Skin of body (tissue), 2 donors: ENCODE results near the gene THNSL1. TPM values are rescaled to one million over a fixed set of nuclear protein-coding genes. Genes with fewer than 3 reads are reported as not detected.
"Not testable (repeated sequence)": the region's sequence is repeated elsewhere in the genome, so short reads cannot be mapped to it uniquely, and the experiment has no call there.

Experiments used
- DNase-seq: peaks from one replicate; lab custom pipeline; 2025; lab: John Stamatoyannopoulos, UW
- total RNA-seq: library from RNA; depleted of rRNA; stranded (reverse); fragments of >200 nt; gene quantifications from one replicate; pipeline ENCODE4 v1.2.3, GENCODE V29; 2014

Gene THNSL1
- total RNA-seq, 1 donor from 2014 or later: 5.6 TPM

DNA sequence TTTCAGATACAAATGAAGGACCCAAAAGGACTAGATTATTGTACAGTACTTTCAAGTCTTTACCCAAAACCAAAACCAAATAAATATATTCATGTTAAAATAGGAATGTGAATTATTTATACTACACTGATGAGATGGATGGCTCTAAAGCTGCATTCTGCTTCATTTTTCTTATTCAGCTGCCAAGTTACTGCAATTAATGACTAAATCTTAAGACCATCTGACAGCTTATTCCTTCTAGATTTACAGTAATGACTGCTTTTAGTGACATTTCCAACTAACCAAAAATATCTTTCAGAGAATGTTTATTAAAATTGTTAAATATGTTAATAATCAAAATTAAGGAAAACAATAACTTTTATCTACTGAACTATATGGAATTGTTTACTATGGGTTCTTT is 21.3 kb upstream of the THNSL1 start:
- no peak for DNase-seq

DNA sequence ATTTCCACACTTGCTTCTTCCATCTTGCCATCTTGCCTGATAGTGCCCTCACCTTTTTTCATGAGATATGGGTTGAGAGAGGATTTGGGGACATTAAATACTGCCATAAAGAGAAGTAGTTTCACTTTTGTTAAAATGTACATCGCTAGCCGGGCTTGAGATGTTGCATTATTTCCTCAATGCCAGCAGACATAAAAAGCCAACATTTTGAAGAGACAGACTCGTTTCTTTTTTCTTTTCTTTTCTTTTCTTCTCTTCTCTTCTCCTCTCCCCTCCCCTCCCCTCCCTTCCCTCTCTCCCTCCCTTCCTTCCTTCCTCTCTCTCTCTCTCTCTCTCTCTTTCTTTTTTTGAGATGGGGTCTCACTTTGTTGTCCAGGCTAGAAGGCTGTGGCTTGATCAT is 18.4 kb upstream of the THNSL1 start:
- no peak for DNase-seq

DNA sequence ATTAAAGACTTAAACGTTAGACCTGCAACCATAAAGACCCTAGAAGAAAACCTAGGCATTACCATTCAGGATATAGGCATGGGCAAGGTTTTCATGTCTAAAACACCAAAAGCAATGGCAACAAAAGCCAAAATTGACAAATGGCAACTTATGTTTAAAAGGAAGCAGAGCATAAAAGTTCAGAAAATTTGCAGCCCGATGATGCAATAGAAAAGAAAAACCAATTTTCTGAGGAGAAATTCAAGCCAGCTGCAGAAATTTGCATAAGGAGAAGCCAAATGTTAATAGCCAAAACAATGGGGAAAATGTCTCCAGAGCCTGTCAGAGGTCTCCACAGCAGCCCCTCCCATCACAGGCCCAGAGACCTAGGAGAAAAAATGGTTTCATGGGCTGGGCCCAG is 4.8 kb upstream of the THNSL1 start:
- not testable (repeated sequence) for DNase-seq

DNA sequence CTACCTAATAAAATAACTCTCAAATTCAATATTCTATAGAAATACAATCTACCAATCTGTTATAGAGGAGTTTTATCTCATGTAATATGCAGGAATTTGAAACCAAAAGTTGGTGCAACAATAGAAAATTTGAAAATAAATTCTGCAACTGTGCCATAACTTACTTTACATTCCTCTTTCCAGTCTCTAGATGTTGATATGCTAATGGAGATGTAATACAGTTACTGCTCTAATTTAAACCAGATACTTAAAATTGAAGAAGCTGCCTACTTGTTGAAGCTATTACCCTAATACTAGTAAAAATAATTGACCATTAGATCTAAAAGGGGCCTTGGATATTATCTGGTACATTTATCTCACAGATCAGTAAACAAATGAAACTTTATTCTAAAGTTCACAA is 1.8 kb upstream of the THNSL1 start:
- no peak for DNase-seq

DNA sequence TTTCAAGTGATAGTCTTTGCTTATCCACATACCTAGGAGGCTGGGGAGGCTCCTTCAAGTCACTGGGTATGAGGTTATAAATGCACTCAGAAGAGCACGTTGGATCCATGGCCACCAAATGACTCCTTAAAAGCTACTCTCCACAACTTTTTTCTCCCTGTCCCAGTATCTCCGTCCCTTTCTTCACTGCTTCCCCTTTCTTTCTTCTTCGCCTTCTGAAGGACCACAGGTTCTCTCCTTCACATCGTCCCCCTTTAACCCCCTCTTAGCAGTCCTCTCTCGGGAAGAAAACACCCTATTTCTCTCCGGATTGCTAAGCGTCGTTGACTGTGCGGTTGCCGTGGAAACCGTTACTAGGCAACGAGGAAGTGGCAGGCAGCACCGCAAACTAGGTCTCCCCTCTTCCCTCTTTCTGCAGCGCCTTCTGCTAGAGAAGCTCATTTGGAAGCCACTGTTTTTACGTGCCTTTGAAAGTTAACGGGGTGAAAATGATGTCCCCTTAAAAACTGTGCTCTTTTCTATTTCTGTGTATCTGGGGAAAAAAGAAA is 510 bp upstream of the THNSL1 start, which contains the start of gene ENKUR:
TSS of gene ENKUR (minus strand) at position 331 of the 548 bp plus-strand sequence. CDS start at position 109, 222 bp downstream.
- DNase-seq: peak; percentile 91

DNA sequence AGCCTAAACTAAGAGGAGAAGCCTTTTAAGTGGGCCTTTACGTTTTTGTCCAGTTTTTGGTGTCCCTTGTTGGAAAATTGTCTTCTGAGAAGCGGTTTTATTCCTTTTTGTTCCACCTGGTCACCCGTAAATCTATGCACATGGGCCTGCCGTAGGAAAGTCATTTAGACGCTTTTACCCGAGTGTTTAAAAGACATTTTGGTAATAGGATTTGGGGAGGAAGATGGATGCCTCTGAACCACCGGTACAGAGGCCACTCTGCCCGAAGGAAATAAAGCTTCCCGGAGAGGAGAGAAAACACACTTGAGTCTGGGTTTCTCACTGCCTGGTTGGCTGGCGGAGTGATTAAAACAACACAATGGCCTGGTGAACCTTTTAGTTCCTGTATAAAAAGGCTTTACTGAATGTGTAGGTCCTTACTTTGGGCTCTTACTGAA is 760 bp downstream of the THNSL1 start:
- DNase-seq: peak; percentile 87

DNA sequence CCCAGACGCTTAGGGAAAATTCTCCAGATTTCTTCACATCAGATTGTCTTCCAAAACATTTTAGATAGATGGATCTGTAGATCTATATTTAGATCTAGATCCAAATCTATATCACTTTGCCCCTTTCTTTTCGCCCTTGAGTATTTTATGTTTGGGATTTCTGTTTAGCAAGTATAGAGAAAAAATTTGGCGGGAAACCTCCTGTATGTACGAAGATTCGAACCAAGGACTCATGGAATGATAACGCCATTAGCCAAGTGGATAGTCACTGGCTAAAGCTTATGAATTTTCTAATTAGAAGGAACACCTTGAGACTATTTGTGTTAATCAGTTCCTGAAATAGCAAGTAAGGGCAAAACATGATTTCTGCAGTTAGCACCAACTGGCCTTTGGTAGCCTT is 1.2 kb downstream of the THNSL1 start:
- DNase-seq: no peak

DNA sequence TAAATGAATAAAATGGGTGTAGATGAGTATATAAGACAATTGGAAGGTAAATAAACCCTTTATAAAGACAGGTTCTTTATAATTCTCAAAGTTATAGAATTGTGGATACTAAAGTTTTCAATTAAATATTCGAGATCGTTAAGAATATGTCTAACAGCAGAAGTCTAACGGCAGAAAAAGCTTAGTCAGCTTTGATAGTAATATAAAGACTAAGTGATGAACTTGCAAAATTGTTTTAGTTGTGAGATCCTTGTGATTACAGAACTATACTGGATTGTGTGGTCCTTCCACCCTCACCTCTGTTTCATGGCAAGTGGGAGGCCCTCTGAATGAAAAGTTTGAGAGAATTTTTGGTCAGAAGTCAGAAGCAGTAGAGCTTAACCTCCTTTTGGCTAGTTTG is 2.3 kb downstream of the THNSL1 start:
- DNase-seq: no peak

DNA sequence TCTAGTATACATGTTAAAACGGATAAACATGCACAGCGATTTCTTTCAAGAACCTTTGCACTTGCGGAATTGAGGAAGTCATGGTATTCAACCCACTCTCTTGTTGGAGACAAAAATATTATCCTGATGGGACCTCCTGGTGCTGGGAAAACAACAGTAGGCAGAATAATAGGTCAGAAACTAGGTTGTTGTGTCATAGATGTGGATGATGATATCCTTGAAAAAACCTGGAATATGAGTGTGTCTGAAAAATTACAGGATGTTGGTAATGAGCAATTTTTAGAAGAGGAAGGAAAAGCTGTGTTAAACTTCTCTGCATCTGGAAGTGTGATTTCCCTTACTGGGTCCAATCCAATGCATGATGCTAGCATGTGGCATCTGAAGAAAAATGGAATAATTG is 6.9 kb downstream of the THNSL1 start:
- DNase-seq: peak; percentile 41

DNA sequence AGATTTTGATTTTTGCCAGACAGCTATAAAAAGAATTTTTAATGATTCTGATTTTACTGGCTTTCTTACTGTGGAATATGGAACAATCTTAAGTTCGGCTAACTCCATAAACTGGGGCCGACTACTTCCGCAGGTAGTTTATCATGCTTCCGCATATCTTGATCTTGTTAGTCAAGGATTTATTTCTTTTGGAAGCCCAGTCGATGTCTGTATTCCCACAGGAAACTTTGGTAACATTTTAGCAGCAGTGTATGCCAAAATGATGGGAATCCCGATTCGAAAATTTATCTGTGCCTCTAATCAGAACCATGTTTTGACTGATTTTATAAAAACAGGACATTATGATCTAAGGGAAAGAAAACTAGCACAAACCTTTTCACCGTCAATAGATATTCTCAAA is 8.1 kb downstream of the THNSL1 start:
- peak; percentile 56 for DNase-seq

DNA sequence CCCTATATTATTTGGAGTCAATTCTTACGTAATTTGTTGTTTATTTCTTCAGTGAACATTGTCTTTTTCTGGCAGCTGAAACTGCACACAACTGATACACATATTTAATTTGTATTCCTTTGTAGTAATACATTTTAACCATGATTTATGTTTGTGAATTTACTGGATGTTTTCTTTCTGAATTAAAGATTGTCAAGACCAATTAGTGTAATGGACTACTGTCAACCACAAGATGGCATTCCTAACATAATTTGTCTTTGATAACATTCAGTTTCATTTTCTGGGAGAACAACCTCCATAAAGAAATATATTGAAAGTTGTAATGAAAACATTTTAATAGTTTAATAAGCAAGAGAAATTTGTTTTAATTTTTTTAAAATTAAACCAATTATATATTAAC is 10.1 kb downstream of the THNSL1 start:
- DNase-seq: no peak

DNA sequence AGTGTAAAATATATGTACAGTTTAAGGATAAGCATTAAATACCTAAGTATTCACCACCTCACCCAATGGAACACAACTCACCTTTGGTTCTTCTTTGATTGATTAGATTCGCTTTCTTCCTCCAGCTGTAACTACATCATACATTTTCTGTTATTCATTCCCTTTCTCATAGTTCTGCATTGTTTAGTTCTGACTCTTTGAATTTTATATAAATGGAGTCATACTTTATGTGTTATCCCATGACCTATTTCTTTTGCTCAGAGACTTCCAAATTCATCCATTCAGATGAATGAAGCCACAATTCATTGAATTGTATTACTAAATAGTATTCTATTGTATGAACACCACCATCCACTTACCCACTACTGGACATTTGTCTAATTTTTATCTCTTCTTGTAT is 12.3 kb downstream of the THNSL1 start:
- no peak for DNase-seq

DNA sequence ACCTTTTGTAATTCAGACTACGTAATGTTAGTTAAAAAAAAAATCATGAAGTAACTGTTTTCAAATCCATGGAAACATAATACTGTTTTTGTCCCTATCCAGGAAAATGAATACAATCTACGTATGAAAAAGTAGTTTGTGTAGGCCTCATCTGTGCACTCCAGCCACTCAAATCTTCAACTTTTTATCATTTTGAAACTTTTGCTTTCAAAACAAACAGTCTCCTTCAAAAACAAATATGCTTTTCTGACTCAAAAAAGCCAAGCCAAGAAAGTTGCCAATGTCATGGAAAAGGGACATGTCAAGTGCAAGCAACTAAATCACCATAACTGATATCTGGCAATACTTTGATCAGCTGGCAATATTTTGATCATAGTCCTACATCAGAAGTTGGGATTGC is 13.1 kb downstream of the THNSL1 start:
- DNase-seq: no peak

DNA sequence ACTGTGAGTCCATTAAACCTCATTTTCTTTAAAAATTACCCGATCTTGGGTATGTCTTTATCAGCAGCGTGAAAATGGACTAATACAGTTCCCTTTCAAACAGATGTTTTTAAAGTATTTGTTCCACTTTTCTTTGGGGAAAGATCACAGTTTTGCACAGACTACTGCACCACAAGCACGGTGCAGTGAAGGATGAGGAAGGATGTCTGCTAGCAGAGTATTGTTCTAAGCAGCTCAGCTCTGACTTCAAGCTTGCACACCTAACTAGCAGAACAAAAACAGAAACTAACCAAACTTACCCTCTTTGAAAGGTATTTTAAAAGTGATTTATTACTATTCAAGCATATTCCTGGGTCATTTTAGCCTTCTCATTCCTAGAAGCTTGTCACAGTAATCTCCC is 20.0 kb downstream of the THNSL1 start:
- no peak for DNase-seq

DNA sequence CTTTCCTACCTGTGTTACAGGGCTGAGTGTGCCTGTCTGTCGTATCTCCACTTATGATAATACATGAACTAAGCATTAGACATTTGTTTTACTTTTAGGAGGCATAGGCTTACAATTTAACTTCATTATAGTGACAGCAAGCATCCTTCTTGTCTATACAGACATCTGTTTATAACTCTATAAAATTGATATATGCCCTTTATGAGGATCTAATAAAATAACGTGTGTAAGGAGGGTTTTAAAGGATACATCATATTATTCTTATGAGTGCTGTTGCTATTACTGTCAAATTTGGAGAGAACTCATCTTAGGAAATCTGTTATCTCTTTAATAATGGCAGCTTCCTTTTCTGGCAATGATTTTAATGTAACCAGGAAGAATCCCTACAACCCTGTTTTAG is 21.9 kb downstream of the THNSL1 start:
- DNase-seq: no peak

DNA sequence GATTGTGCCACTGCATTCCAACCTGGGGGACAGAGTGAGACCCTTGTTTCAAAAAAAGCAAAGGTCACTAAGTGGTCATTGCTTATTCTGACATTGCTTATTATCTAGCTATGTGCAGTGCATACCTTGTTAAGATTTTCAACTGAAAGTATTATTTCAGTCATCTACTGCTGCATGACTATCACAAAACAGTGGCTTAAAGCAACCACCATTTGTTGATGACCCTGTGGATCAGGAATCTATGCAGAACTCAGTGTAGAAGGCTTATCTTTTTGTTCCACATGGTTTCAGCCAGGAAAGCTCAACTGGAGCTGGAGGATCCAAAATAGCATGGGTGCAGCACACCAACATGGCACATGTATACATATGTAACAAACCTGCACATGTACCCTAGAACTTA is 23.1 kb downstream of the THNSL1 start:
- DNase-seq: no peak

DNA sequence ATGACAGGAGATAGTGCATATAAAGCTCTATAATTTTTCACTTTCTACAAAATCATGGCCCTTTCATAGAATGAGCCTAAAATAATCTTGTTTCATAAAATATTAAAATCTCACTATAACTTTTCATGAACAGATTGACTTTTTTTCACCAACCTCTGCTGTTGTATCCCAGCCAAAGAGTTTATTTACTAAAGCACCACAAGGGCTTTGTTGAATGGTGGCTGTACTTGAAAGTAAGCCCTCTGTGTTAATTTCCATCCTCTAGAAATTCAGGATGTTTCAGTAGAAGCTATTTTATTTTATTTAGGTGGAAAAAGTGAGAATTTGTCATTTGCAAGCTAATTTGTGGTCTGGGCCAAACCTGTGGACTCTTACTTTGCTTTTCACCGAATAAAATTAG is 30.2 kb downstream of the THNSL1 start:
- no peak for DNase-seq

DNA sequence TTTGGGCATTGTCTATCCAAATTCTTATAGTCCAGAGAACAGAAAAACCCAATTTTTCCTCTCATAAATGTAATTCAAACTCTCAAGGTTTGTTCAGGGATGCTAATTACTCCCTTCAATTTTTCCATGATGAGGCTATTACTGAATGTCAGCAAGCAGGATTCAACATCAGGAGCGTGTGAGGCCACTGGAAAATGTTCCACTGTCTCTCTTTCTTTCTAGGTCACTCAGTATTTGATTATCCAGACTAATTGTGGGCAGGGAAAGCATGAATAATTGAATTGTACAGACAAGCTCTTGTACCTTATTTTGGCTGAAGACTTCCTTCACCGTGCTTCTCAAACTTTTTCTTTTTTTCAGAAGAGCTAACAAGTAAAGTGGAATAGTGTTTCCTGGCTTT is 30.7 kb downstream of the THNSL1 start:
- DNase-seq: no peak

DNA sequence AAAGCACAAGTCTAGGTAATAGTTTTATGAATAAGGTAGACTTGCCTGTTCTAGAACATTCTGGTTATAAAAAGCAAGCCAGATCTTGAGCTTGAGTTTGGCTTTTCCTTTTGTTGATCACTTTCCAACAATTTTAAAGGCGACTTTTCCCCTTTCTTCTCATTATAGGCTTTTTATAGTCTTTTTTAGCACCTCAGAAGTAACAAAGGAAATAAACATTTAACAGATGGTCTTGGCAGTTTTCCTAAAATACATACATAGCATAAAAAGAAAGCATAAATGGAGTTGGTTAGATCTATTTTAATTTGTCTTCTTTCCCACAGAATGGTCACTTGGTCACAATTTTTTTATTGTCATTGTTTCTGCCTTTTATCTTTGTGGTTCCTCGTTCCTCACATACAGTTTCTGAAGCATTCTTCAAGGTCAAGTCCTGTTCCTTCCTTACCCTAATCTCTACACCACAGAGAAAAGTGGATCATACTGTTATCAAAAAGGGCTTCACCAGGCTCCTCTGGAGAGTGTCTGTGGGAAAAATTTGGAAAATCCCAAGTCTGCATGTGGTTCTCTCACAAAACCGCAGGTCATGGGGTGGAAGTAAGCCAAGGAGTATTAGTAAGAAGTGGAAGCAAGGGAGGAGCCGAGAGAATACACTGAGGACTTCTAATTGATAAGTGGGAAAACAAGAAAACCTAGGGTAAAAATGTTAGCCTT is 31.3 kb downstream of the THNSL1 start:
- no peak for DNase-seq

DNA sequence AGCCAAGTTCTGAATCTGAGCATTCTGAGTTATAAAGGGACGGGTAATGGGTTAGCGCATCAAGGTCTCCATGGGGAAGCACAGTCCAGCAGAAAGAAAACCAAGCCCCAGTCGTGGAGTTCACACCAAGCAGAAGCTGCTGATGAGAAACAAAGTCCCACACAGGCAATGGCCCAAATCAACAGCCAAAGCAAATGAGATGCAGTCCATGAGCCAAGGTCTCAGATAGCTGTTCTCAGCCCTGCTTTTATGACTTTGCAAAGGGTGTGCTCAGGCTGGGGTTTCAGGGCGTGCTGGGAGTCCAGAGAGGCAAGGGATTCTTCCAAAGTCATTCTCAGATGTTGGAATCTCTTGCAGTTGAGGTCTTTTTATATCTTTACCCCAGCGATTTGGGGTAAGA is 32.0 kb downstream of the THNSL1 start:
- DNase-seq: no peak

DNA sequence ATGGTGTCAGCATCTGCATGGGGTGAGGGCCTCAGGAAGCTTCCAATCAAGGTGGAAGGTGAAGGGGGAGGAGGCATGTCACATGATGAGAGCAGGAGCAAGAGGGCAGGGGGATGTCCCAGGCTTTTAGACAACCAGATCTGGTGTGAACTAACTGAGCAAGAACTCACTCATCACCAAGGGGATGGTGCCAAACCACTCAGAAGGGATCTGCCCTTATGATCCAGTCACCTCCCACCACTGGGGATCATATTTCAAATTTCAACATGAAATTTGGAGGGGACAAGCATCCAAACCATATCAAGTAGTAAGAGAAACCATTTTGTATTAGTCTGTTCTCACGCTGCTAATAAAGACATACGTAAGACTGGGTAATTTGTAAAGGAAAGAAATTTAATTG is 33.6 kb downstream of the THNSL1 start:
- no peak for DNase-seq

DNA sequence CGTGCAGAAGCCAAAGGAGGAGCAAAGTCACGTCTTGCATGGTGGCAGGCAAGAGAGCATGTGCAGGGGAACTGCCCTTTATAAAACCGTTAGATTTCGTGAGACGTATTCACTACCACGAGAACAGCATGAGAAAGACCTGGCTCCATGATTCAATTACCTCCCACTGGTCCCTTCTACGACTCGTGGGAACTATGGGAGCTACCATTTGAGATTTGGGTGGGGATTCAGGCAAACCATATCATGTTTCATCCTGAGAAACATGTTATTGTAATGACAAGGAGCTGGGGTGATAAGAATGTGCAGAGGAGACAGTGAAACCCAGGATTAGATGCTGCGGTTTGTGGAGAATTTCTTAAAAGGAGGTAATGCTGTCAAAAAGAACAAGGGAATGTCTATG is 34.0 kb downstream of the THNSL1 start:
- no peak for DNase-seq

DNA sequence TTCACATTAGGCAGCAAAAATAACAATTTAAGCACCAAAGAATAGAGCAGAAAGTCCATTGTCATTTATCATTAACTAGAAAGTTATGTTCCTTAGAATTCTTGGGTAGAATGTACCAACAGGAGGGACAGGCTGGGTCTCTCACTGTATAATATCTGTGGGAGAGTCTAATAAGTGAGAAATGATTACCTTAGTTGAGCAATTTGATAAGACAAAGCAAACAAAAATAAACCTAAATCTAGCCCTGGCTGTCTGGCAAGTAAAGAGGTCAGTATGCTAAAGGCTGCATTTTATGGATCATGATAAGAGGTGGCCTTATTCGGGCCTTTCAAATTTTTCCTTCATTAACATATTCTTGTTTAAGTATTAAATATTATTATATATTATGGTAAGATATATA is 35.6 kb downstream of the THNSL1 start:
- DNase-seq: no peak

DNA sequence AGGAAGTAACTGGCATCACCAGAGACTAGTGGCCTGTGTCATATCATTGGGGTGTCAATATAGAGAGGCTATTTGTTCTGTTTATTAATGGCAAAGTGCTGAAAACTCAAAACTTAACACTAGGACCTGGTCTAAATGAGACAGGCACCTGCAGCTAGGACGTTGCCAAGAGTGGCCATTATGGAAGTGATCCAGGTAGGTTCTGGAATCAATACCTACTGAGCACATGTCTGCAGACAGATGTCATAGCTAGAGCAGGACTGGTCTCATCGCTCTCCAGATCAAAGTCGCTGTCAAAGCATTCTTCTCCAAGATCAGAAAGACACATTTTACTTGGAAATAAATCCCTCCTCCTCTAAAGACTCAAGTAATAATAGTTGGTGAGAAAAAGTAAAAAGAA is 40.3 kb downstream of the THNSL1 start:
- no peak for DNase-seq
